Measurements from ENCODE around the gene CCDC142.

DNA sequence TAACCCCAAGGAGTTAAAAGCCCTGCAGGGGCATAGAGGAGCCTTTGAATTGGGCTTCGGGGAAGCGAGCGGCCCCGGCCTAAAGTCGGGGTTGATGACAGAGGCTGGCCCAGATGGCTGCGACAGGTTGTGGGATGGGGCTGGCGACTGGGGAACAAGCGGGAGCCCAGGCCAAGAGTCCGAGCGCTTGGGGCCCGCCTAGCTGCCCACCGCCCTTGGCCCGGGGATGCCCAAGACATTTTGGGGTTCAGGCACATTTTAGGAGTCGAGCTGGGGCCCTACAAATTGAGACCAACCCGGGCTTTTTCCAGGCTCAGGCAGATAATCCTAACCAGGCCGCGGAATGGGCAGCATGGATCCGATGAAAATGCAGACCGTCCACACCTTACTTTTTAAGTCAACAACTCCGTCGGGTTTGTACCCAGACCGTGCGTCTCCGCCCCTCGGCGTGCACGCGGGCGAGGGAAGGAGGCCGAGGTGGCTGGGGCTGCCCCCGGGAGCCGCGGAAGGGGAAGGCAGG is 41.6 kb downstream of the CCDC142 start:
- TF ChIP-seq YY1 (IDR thresholded peaks at IDR 0.05) (no peak), TAF1 (conservative IDR thresholded peaks at IDR 0.05) (no peak)
- TF ChIP-seq, protein P1, sequence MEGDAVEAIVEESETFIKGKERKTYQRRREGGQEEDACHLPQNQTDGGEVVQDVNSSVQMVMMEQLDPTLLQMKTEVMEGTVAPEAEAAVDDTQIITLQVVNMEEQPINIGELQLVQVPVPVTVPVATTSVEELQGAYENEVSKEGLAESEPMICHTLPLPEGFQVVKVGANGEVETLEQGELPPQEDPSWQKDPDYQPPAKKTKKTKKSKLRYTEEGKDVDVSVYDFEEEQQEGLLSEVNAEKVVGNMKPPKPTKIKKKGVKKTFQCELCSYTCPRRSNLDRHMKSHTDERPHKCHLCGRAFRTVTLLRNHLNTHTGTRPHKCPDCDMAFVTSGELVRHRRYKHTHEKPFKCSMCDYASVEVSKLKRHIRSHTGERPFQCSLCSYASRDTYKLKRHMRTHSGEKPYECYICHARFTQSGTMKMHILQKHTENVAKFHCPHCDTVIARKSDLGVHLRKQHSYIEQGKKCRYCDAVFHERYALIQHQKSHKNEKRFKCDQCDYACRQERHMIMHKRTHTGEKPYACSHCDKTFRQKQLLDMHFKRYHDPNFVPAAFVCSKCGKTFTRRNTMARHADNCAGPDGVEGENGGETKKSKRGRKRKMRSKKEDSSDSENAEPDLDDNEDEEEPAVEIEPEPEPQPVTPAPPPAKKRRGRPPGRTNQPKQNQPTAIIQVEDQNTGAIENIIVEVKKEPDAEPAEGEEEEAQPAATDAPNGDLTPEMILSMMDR (IDR thresholded peaks at IDR 0.05; ENCODE audit: low read depth, low read length, missing input control) = no peak

All from liver (tissue), 3 donors.